NT2/D1 (cell line): ENCODE data around the gene HSD17B2.

ENCODE experiments used
- DNase-seq: peaks from one replicate; pipeline ENCODE4 v3.0.0-alpha.2; 2011; ENCODE audit warnings: low read depth, low spot score
- H3K27me3 ChIP-seq: 2 replicates; pipeline ENCODE4 v1.6.0; 2011; ENCODE audit warnings: mild to moderate bottlenecking; ENCODE audit not compliant: insufficient read length, insufficient read depth
- H3K36me3 ChIP-seq: 2 replicates; pipeline ENCODE4 v1.6.1; 2011; ENCODE audit warnings: mild to moderate bottlenecking, low read length, mixed read lengths; ENCODE audit not compliant: insufficient read depth, insufficient read length
- H3K4me1 ChIP-seq: 2 replicates; pipeline ENCODE4 v1.5.1; 2011; ENCODE audit not compliant: insufficient read depth, insufficient read length
- H3K4me3 ChIP-seq: 2 replicates; pipeline ENCODE4 v1.5.1; 2011; ENCODE audit warnings: low read depth; ENCODE audit not compliant: insufficient read length
- H3K9ac ChIP-seq: 2 replicates; pipeline ENCODE4 v1.6.0; 2011; ENCODE audit warnings: low read depth; ENCODE audit not compliant: insufficient read length
- H3K9me3 ChIP-seq: 2 replicates; pipeline ENCODE4 v1.5.1; 2011; ENCODE audit warnings: mild to moderate bottlenecking, low read length; ENCODE audit not compliant: insufficient read depth
- SUZ12 ChIP-seq: IDR thresholded peaks from 2 replicates; pipeline ENCODE4 v1.6.1; 2011; ENCODE audit not compliant: insufficient read length, insufficient read depth; ENCODE audit errors: extremely low read depth
- YY1 ChIP-seq: IDR thresholded peaks from 2 replicates; pipeline ENCODE4 v1.6.1; 2011; ENCODE audit not compliant: insufficient read length, insufficient read depth
- ZNF274 ChIP-seq: IDR thresholded peaks from 2 replicates; pipeline ENCODE4 v1.6.1; 2011; ENCODE audit warnings: mild to moderate bottlenecking, low read depth, low read length

Gene HSD17B2

DNA sequence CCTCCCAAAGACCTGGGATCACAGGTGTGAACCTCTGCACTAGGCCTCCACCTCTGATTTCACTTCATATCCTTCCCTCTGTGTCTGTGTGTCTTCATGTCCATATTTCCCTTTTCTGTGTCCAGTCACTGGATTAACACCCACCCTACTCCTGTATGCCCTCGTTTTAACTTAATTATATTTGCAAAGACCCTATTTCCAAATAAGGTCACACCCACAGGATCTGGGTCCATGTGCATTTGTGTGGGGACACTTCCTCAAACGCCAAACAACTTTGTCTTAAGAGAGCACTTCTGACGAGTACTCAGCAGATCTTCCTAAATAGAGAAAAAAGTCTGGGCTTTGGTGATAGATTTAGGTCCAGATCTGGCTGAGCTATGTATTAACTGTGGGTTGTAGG is 78.7 kb downstream of the HSD17B2 start:
- H3K4me1 ChIP-seq = no peaks in the 10 kb centered on the region
- TF ChIP-seq SUZ12 = no peak
- no peak for TF ChIP-seq ZNF274
- TF ChIP-seq YY1 = no peak
- no peak for DNase-seq
- no peaks in the 10 kb centered on the region for H3K36me3 ChIP-seq
- no peaks in the 10 kb centered on the region for H3K9me3 ChIP-seq
- no peak overlapping the region for H3K9ac ChIP-seq
- H3K27me3 ChIP-seq = no peaks in the 10 kb centered on the region
- H3K4me3 ChIP-seq = no peak overlapping the region

DNA sequence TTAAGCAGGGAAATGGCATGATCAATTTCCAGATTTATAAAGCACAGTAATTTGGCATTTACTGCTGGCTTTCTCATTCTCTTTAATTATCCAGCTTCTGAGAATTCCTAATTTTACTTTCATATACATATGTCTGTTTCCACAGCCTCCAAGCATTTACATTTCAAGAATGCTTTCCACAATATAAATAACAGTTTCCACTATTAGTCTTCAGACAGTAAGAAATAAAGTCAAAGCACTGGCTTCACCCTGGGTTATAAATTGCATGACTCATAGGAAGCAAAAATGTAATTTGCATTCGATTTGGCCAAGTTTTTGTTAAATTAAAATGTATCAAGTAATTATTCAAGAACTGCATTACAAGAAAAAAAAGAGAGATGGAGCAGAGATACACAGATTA is 81.5 kb downstream of the HSD17B2 start:
- H3K4me1 ChIP-seq = no peaks in the 10 kb centered on the region
- H3K9me3 ChIP-seq = no peaks in the 10 kb centered on the region
- DNase-seq = no peak
- no peak overlapping the region for H3K4me3 ChIP-seq
- TF ChIP-seq SUZ12 = no peak
- TF ChIP-seq YY1 = no peak
- TF ChIP-seq ZNF274 = no peak
- no peaks in the 10 kb centered on the region for H3K27me3 ChIP-seq
- no peak overlapping the region for H3K9ac ChIP-seq
- H3K36me3 ChIP-seq = no peaks in the 10 kb centered on the region

DNA sequence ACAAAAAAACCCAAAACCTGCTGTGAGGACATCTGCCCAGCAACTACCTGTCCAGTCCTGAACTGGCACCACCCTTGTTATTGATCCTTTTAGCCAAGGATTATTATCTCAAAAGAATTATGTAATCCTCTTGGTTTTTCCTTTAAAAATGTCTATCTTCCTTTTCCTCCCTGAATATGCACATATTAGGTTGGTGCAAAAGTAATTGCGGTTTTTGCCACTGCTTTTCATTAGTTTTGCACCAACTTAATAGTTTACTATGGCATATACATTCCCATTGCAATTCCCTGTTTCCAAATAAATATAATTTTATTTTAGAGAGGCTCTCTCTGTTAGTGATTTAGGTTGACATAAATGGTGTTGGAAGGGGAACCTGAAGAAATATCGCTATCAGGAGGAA is 83.7 kb downstream of the HSD17B2 start:
- no peaks in the 10 kb centered on the region for H3K27me3 ChIP-seq
- no peak for TF ChIP-seq ZNF274
- no peak for TF ChIP-seq SUZ12
- TF ChIP-seq YY1 = no peak
- H3K36me3 ChIP-seq = no peaks in the 10 kb centered on the region
- H3K4me3 ChIP-seq = no peak overlapping the region
- H3K9me3 ChIP-seq = no peaks in the 10 kb centered on the region
- no peak for DNase-seq
- H3K4me1 ChIP-seq = no peaks in the 10 kb centered on the region
- H3K9ac ChIP-seq = no peak overlapping the region

DNA sequence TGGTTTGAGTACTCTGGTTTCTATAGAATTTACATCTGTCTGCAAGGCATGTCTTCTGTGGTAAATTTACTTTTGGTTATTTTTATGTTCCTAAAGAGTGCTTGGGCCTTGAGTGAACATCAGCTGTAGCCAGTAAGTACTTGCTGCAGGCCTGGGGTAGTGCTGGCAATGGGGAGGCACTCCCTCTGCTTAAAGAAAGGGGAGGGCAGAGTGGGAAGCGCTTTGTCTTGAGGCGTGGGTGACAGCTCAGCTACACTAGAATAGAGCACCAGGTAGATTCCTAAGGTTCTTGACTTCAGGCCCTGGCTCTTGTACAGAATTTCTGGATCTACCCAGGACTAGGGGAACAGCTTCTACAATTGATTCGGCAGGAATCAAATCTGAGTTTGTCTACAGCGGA is 84.4 kb downstream of the HSD17B2 start:
- no peak overlapping the region for H3K9ac ChIP-seq
- no peaks in the 10 kb centered on the region for H3K4me1 ChIP-seq
- H3K36me3 ChIP-seq = no peaks in the 10 kb centered on the region
- TF ChIP-seq YY1 = no peak
- TF ChIP-seq ZNF274 = no peak
- no peak for TF ChIP-seq SUZ12
- no peak for DNase-seq
- no peak overlapping the region for H3K4me3 ChIP-seq
- no peaks in the 10 kb centered on the region for H3K27me3 ChIP-seq
- H3K9me3 ChIP-seq = no peaks in the 10 kb centered on the region

DNA sequence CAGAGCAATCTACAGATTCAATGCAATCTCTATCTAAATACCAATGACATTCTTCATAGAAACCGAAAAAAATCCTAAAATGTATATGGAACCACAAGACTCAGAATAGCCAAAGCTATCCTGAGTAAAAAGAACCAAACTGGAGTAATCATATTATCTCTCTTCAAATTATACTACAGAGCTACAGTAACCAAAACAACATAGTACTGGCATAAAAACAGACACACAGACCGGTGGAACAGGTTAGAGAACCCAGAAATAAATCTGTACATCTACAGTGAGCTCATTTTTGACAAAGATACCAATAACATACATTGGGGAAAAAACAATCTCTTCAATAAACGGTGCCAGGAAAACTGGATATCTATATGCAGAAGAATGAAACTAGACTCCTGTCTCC is 89.6 kb downstream of the HSD17B2 start:
- no peaks in the 10 kb centered on the region for H3K9me3 ChIP-seq
- no peaks in the 10 kb centered on the region for H3K27me3 ChIP-seq
- no peaks in the 10 kb centered on the region for H3K4me1 ChIP-seq
- no peak for TF ChIP-seq YY1
- TF ChIP-seq ZNF274 = no peak
- TF ChIP-seq SUZ12 = no peak
- H3K36me3 ChIP-seq = no peaks in the 10 kb centered on the region
- DNase-seq = no peak
- no peak overlapping the region for H3K9ac ChIP-seq
- no peak overlapping the region for H3K4me3 ChIP-seq

DNA sequence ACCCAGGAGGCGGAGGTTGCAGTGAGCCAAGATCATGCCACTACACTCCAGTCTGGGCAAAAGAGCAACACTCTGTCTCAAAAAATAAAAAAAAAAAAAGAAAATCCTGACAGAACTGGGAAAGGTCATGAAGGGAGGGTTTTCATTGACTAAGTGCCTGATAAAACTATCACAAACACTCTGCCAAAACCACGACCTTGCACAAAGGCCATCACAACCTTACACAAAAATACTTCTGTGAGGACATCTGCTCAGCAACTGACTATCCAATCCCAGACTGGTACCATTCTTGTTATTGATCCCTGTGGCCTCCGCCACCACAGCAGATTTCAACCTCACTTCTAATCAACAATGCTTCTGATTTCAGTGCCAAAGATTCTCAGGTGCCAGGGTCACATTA is 94.8 kb downstream of the HSD17B2 start:
- H3K9me3 ChIP-seq = no peaks in the 10 kb centered on the region
- no peaks in the 10 kb centered on the region for H3K36me3 ChIP-seq
- no peaks in the 10 kb centered on the region for H3K4me1 ChIP-seq
- no peak overlapping the region for H3K4me3 ChIP-seq
- no peak for DNase-seq
- TF ChIP-seq YY1 = no peak
- no peak overlapping the region for H3K9ac ChIP-seq
- no peaks in the 10 kb centered on the region for H3K27me3 ChIP-seq

DNA sequence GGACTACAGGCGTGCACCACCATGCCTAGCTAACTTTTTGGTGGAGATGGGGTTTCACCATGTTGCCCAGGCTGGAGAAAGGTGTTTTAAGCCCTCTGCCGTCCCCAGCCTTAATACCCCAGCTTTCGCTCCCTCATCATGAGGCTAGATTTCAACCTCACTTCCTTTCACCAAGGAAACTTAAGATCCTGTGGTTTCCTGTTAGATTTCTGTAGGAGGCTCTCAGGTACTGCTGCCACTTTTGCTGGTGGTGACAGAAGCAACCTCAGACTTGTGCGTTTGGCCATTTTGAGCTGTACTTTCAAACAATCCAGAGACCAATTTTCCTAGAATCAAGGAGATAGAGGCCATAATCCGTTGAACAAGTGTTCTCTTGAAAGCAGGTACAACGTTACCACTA is 98.7 kb downstream of the HSD17B2 start:
- TF ChIP-seq SUZ12 (no peak), ZNF274 (no peak), YY1 (no peak)

DNA sequence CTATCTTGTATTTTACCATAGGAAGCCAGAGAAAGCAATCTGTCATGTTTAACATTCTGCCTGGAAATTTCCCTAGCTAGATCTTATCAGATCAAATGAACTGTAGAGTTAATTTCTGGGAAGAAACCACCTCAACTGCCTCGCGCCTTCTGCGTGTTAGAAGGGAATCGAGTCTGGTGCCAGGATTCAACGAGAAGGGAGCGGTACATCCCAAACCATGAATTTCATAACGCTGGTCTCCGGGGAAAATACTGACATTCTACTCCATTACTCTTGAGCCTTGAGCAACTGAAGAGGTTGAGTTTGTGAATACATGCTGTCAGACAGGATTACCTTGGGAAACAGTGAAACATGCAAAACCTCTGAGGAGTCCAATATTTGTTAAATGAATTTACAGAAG is 99.8 kb downstream of the HSD17B2 start:
- no peak for DNase-seq
- Histone ChIP-seq H3K36me3 (peaks cover 27% of the 10 kb centered on the region), H3K27me3 (no peaks in the 10 kb centered on the region), H3K9me3 (no peaks in the 10 kb centered on the region), H3K9ac (no peak overlapping the region), H3K4me3 (no peak overlapping the region), H3K4me1 (no peaks in the 10 kb centered on the region)
- TF ChIP-seq YY1 = no peak
- no peak for TF ChIP-seq ZNF274
- no peak for TF ChIP-seq SUZ12

More for the DNA sequence above, 98.7 kb downstream of the HSD17B2 start:
- H3K9ac ChIP-seq = no peak overlapping the region
- H3K4me3 ChIP-seq = no peak overlapping the region
- H3K27me3 ChIP-seq = no peaks in the 10 kb centered on the region
- peaks cover 27% of the 10 kb centered on the region for H3K36me3 ChIP-seq
- no peaks in the 10 kb centered on the region for H3K4me1 ChIP-seq
- DNase-seq = no peak
- no peaks in the 10 kb centered on the region for H3K9me3 ChIP-seq
